OCI-LY1 (cell line): Measurements from ENCODE around the gene ASPSCR1.

Experiments used
- EZH2 ChIP-seq: fragments of 200-600 bp; sonication (generic), shearing (Covaris generic); IDR thresholded peaks from 2 replicates; pipeline ENCODE4 v1.8.0; 2017; ENCODE audit warnings: borderline replicate concordance, mixed run types, mild to moderate bottlenecking, antibody characterized with exemption, low read length, moderate library complexity, mixed read lengths
- TF ChIP-seq, protein P1 (sequence below): fragments of 200-600 bp; sonication (generic), shearing (Covaris generic); IDR thresholded peaks from 2 replicates; pipeline ENCODE4 v1.5.1; 2017; ENCODE audit warnings: mild to moderate bottlenecking, antibody characterized with exemption, low read length, moderate library complexity, mixed read lengths

DNA sequence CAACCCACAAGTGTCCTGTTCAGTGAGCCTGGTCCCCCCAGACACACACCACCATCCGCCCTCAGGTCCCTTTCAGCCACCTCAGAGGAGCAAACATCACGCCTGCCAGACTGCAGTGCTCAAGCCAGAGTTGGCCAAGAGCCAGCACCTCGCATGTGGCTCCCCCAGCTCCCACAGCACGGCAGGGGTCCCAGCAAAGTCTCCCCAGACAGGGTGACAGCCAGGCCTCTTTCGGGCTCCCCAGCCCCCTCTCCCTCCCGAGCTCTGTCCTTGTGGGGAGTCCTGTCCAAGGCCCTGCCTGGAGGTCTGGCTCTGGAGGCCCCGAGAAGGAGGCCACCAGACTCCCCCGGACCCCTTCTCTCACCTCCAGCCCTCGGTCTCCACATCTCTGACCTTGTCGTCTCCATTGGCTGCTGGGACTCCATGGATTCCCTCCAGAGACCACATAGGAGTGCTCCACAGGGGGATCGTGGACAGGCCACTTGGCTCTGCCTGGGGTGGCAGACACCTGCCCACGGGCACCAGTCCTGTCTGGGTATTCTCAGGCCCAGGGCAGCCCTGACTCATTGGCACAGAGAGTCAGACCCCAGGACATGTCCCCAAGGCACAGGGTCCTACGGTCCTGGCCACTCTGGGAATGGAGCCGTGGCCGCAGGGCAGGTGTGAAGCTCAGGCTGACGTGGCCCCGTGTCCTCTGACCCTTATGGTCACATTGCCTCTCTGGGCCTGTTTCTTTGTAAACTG, 28.6 kb upstream of the ASPSCR1 start:
- TF ChIP-seq, protein P1, sequence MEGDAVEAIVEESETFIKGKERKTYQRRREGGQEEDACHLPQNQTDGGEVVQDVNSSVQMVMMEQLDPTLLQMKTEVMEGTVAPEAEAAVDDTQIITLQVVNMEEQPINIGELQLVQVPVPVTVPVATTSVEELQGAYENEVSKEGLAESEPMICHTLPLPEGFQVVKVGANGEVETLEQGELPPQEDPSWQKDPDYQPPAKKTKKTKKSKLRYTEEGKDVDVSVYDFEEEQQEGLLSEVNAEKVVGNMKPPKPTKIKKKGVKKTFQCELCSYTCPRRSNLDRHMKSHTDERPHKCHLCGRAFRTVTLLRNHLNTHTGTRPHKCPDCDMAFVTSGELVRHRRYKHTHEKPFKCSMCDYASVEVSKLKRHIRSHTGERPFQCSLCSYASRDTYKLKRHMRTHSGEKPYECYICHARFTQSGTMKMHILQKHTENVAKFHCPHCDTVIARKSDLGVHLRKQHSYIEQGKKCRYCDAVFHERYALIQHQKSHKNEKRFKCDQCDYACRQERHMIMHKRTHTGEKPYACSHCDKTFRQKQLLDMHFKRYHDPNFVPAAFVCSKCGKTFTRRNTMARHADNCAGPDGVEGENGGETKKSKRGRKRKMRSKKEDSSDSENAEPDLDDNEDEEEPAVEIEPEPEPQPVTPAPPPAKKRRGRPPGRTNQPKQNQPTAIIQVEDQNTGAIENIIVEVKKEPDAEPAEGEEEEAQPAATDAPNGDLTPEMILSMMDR, result no peak
- no peak for TF ChIP-seq EZH2
